Brain microvascular endothelial cell (primary cell): Measurements from ENCODE around the gene HS6ST2.
A peak's percentile ranks its signal among the peaks of the same experiment; 100 is the strongest.

Experiments used
- DNase-seq: peaks from one replicate; pipeline ENCODE4 v3.0.0-alpha.2; 2020
- H3K27ac ChIP-seq: fragments of 250-450 bp; sonication (Bioruptor Pico); 2 replicates; pipeline ENCODE4 v1.5.1; 2020; ENCODE audit warnings: mild to moderate bottlenecking, moderate library complexity
- H3K27me3 ChIP-seq: fragments of 250-450 bp; sonication (Bioruptor Pico); replicated peaks from 2 replicates; pipeline ENCODE4 v1.5.1; 2020; ENCODE audit warnings: mild to moderate bottlenecking
- H3K36me3 ChIP-seq: fragments of 250-450 bp; sonication (Bioruptor Pico); replicated peaks from 2 replicates; pipeline ENCODE4 v1.5.1; 2020; ENCODE audit warnings: mild to moderate bottlenecking
- H3K4me3 ChIP-seq: 2 replicates; pipeline ENCODE4 v1.5.1; 2011; ENCODE audit warnings: low read depth, mild to moderate bottlenecking, control low read depth, low read length, moderate library complexity
- CTCF ChIP-seq: IDR thresholded peaks from 2 replicates; pipeline ENCODE4 v1.5.1; 2011; ENCODE audit warnings: low read depth, mild to moderate bottlenecking, moderate library complexity, low read length, control low read depth, inconsistent platforms; ENCODE audit errors: missing control alignments
- in situ Hi-C: cut with HindIII; loops from 2 replicates; pipeline ENCODE4 v1.10.0; 2017; ENCODE audit warnings: low sequenced_read_pairs, low pct_ligation_motif_present

The HS6ST2 gene

GRCh38 chrX:132741689-132742088 lies 216.7 kb downstream of the HS6ST2 start:
- Histone ChIP-seq H3K27ac (no peak overlapping the region), H3K36me3 (no peaks in the 10 kb centered on the region), H3K27me3 (no peaks in the 10 kb centered on the region), H3K4me3 (no peak overlapping the region)
- DNase-seq = no peak
- in situ Hi-C loops = no loop called here
- TF ChIP-seq CTCF = no peak

- no peak overlapping the region for H3K4me3 ChIP-seq
- in situ Hi-C loops = no loop called here
- TF ChIP-seq CTCF = peak; percentile 67
- no peak overlapping the region for H3K27ac ChIP-seq
- no peaks in the 10 kb centered on the region for H3K36me3 ChIP-seq
- no peaks in the 10 kb centered on the region for H3K27me3 ChIP-seq
- DNase-seq = no peak
Observed at GRCh38 chrX:132740316-132741123, 217.9 kb downstream of the HS6ST2 start.

- Histone ChIP-seq H3K4me3 (no peak overlapping the region), H3K27me3 (no peaks in the 10 kb centered on the region), H3K27ac (no peak overlapping the region), H3K36me3 (no peaks in the 10 kb centered on the region)
- TF ChIP-seq CTCF = no peak
- in situ Hi-C loops = no loop called here
- DNase-seq = no peak
Observed at GRCh38 chrX:132738951-132739350, 219.5 kb downstream of the HS6ST2 start.

GRCh38 chrX:132737743-132738142 lies 220.7 kb downstream of the HS6ST2 start:
- in situ Hi-C loops = no loop called here
- DNase-seq = no peak

GRCh38 chrX:132732236-132732635 lies 226.2 kb downstream of the HS6ST2 start:
- no peaks in the 10 kb centered on the region for H3K36me3 ChIP-seq
- H3K27ac ChIP-seq = no peak overlapping the region
- no peak for DNase-seq
- H3K4me3 ChIP-seq = no peak overlapping the region
- no peak for TF ChIP-seq CTCF
- in situ Hi-C loops = no loop called here
- no peaks in the 10 kb centered on the region for H3K27me3 ChIP-seq

More at GRCh38 chrX:132737743-132738142, 220.7 kb downstream of the HS6ST2 start:
- no peak for TF ChIP-seq CTCF
- H3K4me3 ChIP-seq = no peak overlapping the region
- H3K36me3 ChIP-seq = no peaks in the 10 kb centered on the region
- H3K27me3 ChIP-seq = no peaks in the 10 kb centered on the region
- no peak overlapping the region for H3K27ac ChIP-seq

GRCh38 chrX:132730726-132731125 lies 227.7 kb downstream of the HS6ST2 start:
- H3K4me3 ChIP-seq = no peak overlapping the region
- in situ Hi-C loops = no loop called here
- no peak for DNase-seq
- H3K27ac ChIP-seq = no peak overlapping the region
- no peaks in the 10 kb centered on the region for H3K36me3 ChIP-seq
- no peak for TF ChIP-seq CTCF
- no peaks in the 10 kb centered on the region for H3K27me3 ChIP-seq
